ELF-1 (cell line): ENCODE measurements around the gene IL22.

ENCODE experiments used
- DNase-seq: peaks from one replicate; pipeline ENCODE4 v3.0.0-alpha.2; 2016; ENCODE audit warnings: low read depth, low spot score

The IL22 gene

DNA sequence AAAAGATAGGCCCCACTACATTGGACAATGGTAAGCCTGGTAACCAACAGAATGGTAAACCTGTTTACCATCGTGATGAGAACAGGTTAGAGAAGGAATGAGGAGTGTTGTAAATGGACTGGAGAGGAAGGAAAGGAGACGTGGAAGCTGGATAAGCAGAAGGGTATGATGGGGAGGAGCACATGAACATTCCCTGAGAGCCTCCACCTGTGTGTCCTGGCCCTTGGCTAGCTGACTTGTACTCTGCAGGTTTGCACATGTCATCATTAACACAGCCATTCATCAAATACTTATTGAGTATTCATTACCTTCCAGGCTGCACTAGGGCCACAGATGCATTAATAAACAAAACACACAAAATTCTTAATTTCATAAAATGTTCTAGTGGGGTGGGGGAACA is 23.4 kb downstream of the IL22 start:
- no peak for DNase-seq

DNA sequence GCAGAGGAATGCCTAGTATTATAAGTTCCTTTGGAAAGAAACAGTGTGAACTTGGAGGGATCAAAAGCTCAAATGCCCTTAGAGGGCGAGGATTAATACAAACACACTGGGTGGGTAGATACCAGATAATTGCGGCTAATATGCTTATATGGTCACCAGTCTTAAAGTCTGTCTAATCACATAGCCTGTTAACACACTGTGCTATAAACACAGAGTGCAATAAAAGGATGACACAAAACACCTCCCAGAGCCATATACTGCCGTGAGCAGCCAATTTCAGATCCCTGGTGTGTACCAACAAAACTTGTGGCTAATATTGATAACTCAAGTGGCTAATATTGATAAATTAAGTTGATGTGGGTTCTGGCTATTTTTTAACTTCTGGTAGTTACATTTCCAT is 26.0 kb downstream of the IL22 start:
- no peak for DNase-seq

DNA sequence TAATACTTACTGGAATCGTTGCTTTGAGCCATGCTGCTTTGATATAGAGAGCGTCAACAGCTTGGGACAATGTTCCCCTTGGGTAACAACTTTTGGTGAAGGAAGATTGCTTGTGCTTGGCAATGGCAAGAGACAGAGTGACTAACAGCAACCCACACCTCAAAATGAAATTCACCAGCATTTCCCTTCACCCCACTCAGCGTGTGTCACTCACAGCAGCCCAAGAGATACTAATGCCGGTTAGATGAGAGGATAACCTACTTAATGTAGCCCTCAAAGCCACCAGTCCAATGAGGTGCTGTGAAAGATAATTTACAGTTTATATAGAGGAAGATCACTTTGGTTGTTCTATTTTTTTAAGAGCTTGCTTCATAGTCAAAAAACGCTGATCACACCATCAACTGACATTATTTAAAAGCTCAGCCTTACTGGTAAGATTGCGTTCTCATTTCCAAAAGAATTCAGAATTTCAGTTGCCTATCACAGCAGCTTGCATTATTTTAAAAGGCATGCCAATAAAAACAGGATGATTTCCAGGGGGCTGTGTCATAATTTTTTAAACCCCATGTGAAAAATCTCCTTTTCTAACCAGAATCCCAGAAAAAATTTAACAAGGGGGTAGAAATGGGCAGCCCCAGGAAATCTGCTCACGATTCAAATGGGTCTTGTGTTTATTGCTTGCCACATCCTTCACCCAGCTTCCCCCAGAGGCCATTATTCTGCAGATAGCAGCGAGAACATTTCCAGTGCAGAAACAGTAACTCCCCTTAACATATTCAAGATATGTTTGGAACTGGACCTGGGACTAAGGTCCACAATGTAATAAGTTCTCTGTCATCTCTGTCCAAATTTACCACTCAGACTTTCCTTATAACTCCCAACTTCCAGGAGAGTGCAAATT is 27.6 kb downstream of the IL22 start, which contains the start of gene IL26:
IL26 (minus strand) TSS at position 235 of the 901 bp plus-strand sequence; CDS start at position 181, 54 bp downstream.
- DNase-seq, result no peak

DNA sequence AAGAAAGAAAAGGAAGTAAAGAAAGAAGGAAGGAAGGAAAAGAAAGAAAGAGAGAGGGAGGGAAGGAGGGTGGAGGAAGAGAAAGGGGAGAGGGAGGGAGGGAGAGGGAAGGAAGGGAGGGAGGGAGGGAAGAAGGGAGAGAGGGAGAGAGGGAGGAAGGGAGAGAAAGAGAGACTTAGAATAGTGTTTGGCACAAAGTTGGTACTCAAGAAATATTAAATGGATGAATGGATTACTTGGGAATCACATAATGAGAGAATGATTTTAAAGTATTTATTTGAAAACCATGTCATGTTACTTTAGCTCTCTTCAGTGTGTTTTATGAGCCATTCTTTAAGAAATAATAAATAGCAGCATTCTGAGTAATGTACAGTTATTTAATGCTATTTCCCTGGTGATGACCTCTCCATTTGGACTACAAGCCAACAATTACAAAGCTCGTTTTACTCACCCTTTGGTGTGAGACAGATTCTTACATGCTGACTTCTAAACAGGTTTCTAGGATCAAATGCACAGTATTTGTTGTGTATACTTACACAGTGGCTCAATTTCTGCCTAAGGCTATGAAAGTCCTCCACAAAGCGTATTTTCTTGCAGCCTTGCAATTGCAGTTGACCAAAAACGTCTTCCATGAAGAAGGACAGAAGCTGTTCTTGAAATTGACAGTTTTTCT is 28.7 kb downstream of the IL22 start:
- no peak for DNase-seq

DNA sequence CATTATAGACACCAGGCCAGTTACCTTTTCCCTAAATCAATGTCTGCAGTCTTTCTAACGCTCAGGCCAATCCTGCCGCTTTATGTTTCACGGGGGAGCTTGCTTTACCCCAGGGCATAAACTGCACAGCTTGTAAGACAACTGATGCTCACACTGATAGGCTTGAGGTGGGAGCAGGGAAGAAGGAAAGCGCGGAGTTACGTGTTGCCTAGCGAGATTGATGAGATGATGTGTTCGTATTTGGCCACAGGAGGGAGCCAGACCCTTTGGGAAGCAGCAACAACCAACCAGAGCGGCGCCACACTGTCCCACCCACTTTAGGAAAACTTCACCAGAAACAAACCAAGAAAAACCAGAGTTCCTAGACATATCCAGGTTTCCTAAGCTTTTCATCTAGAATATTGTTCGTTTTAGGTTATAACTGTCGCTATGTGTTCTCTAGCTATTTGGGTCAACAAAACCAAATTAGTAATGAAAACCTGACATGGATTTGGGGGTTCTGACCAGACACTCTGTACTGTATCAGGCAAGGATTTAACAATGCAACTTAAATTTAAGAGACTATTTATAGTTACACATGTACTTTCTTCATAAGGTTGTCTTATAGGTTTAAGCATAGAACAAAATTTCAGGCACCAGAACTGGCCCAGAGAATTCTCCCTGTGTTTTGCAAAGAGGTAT is 30.2 kb downstream of the IL22 start:
- peak; percentile 97 for DNase-seq

DNA sequence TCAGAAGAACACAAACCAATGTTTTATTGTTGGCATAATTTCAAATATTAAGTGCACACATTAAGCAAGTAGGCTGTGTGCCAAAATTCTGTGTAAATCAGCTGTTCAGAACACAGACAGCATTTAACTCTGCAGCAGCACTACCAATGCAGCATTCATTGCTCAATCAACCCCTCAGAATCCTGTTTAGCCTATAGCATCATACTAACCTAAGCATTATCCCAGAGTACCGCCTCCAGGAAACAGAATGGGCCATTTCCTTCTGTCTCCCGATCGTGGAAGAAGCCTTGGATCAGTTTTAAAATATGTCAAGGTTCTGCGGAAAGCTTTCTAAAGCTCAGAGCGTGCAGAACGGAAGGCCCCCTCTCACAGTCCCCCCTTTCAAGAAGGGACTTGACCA is 31.1 kb downstream of the IL22 start:
- no peak for DNase-seq

DNA sequence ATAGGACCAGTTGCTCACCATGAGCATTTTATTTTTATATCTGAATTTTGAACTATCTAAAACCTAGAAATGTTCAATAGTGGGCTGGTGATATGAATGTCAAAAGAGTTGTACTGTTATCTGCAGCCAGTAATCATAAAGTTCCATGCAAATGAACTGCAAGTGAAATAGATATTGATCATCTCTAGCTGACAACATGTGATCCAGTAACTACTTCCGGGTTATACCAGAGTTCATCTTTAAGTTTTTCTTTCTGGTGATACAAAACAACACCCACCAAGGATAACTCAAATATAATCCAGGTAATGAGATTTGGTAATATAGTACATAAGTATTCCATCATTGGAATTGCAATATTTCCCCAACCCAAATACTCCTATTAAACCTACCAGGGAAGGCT is 31.9 kb downstream of the IL22 start:
- no peak for DNase-seq

DNA sequence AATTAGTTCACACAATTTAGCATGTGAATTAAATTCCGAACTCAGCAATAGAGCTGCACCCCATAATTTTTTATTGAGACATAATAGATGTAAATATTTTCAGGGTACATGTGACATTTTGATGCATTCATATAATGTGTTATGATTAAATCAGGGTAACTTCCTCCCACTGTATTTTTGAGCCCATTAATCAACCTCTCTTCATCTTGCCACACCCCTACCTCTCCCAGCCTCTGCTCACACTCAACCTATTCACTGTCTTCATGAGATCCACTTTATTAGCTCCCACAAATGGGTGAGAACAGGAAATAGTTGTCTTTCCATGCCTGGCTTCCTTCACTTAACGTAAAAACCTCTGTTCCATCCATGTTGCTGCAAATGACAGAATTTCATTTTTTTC is 42.5 kb downstream of the IL22 start:
- no peak for DNase-seq

DNA sequence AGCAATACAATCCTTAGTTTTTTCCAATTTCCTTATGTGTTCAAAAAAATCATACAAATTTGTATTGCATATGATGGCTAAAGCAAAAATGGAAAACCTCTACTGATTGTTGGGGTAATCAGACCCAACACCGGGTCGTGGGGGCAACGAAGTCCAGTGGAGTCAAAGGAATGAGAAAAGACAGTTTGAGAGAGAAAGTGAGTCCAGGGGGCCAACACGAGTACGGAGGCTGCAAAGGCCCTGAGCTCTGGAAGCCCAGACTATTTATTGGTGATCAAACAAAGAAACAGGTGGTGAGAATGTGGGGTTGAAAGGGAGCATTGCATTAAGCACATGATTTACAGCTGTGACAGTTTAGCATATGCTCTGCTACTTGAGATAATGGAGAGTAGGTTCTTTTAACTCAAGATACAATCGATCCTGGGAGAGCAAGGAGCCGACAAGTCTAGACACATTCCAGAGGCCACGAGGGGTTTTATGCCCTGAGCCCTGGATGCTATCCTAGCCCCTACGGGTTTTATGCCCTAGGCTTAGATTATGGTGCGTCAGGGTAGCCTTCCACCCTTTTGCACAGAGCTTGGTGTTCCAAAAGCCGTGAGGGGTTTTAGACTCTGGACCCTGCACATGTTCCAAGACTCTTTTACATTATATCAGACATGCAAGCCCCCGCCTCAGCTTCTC is 44.2 kb downstream of the IL22 start:
- DNase-seq, result peak; percentile 73

DNA sequence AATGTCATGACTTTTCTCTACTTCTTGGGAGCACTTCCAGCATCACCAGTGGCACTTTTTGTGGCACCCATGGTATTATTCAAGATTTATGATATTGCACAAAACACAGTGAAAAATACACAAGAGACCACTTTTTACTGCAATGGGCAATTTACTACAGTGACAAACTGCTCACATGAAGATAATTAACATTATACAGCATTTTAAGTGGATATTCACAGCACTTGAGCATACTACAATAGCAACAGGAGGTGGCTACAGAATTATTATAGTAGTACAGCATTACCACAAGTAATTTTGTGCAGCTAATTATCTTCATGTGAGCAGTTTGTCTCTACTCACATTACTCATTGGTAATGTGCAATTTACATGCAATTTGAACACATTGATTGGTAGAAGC is 46.1 kb downstream of the IL22 start:
- no peak for DNase-seq

DNA sequence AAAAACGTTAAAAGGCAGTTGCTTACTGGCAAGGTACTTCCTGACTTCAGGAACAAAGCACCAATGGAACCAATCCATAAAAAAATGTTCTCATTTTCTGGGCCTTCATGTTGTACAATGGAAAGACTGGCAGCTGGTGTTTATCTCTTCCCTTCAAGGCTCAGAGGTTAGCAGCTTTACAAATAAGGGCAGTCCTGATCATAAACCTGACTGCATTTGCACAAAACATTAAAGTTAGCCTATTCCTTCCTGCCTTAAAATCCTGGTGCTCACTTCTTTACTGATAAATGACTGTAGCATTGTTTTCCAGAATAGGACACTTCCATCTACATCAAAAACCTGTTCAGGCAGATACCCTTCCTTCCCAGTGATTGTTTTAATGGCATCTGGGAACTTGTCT is 47.0 kb downstream of the IL22 start:
- DNase-seq, result no peak

DNA sequence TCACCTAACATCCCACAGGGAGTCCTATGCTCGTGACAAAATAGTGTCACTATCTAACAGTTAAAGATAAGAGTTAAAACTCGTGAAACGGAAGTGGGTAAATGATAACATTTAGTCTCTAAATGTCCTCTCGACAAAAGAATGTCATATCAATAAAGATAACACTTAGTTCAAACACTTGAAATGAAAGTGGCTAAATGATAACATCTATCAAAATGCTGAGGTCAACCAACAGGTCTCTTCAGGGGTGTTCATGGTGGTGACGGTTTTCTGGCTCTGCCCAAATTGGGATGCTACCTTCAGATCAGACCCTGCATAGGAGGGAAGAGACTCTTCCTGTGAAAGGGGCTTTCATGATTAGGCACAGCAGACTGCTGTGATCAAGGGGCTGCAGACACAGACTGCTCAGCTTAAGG is 49.9 kb downstream of the IL22 start:
- DNase-seq, result no peak

DNA sequence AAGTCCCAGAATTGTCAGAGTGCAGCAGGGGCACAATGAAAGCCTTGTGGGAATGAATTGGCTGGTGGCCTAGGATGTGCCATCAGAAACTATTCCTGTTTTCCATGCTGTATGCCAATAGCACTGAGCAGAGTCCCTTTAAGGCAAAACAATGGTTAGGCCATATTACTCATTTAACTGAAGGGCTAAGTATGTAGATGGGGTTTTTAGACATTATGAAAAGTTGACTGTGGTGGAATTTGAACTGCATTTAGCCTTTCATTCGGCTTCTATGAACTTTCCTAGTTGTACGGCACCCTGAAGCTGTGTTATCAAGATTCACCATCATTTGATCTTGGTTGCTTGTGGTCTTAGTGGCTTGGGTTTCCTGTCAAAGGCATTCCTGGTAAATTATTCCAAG is 52.5 kb downstream of the IL22 start:
- no peak for DNase-seq

DNA sequence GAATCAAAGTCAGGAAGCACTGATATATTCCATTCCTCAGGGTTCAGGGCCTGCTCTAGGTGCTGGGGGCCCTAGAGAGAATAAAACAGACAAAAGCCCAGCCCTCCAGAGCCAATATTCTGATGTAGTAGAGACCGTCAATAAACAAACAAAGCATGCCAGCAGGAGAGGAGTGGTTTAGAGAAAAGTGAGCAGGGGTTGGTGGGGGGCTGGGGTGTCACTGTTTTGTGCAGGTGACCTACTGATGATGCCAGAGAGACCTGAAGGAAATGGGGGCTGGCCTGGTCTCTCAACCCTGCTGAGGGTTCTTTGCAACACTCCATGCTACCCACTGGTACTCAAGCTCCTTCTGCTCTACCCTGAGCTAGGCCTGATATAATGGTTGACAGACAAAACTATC is 54.3 kb downstream of the IL22 start:
- no peak for DNase-seq

DNA sequence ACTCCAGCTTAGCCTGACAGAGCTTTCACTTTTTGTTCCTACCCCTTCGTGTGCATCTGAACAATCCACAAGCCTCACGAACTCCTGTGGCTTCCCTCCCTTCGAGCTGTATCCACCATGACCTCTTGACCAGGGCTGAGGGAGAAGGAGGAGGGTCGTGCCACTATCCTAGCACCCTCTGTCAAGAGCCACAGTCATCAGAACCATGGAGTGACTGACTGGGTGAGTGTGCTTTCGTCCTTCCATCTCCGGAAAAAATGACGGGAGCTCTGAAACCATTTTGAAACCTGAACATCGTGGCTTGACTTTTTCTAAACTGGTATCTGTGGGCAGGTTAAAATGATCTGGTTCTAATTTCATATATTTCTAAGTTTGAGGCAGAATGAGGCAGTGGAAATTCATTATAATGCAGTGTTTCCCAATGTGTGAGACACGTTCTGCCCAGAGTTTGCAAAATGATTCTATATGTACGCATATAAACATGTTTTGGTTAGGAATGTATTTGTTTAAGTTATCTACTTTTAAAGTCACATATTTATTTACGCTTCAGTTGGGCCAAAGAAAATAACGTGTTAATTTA is 54.8 kb downstream of the IL22 start:
- no peak for DNase-seq
